ENCODE results near the gene QSOX2.

DNA sequence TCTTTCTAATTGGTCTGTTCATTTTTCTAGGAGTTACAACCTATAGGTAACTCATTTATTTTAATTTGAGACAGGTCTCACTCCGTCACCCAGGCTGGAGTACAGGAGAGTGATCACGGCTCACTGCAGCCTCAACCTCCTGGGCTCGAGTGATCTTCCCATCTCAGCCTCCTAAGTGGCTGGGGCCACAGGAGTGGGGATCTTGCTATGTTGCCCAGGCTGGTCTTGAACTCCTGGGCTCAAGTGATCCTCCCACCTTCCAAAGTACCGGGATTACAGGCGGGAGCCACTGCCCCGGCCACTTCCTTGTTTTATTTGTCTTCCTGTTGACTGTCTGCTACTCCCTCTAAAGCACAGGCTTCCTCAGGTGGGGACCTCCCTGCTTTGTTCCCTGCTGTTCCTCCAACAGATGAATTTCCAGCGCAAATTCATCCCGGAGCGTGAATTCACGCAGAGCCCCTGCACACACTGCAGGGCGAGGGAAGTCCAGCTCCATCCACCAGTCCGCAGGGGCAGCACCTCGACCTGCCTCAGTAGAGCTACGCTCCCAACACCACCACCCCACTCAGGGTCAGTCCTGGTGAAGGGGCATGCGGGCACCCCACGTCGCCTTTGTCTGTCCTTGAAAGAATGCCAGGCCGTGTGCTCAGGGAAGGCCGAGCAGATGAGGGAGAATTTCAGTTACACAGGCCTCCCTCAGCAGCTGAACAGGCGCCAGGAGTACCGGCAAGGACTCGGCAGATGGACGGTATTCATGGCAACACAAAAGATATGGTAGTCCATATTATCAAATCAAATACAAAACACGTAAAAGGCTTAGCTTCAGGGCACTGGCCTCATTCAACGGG lies 6.3 kb downstream of the QSOX2 start:
- TF ChIP-seq POLR2AphosphoS5 (IDR thresholded peaks at IDR 0.05), result no peak
- TF ChIP-seq, protein P1, sequence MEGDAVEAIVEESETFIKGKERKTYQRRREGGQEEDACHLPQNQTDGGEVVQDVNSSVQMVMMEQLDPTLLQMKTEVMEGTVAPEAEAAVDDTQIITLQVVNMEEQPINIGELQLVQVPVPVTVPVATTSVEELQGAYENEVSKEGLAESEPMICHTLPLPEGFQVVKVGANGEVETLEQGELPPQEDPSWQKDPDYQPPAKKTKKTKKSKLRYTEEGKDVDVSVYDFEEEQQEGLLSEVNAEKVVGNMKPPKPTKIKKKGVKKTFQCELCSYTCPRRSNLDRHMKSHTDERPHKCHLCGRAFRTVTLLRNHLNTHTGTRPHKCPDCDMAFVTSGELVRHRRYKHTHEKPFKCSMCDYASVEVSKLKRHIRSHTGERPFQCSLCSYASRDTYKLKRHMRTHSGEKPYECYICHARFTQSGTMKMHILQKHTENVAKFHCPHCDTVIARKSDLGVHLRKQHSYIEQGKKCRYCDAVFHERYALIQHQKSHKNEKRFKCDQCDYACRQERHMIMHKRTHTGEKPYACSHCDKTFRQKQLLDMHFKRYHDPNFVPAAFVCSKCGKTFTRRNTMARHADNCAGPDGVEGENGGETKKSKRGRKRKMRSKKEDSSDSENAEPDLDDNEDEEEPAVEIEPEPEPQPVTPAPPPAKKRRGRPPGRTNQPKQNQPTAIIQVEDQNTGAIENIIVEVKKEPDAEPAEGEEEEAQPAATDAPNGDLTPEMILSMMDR (IDR thresholded peaks at IDR 0.05), result no peak

All from stomach (tissue), 4 donors.